GM12878 (cell line): ENCODE measurements around the gene FNDC3B. TPM values are rescaled to one million over a fixed set of nuclear protein-coding genes. Genes with fewer than 3 reads are reported as not detected.

ENCODE experiments used
- ATAC-seq: fragments of 200-7000 bp; cut with Tn5 transposase; 3 replicates; pipeline ENCODE4 v1.9.1; 2020; ENCODE audit warnings: mild to moderate bottlenecking, moderate library complexity
- BruUV-seq: library from RNA; stranded (reverse); fragments of 400-500 nt; replicated peaks from 2 replicates; lab custom pipeline; 2021; lab: Mats Ljungman, UMichigan
- CTCF ChIA-PET: fragments of 300-600 bp; sonication (Branson Sonifier 250); formaldehyde crosslinking; extraction: SDS; loops from one replicate; lab custom pipeline; 2021; ENCODE audit warnings: inconsistent platforms; lab: Yijun Ruan, JAX
- POLR2A ChIA-PET: fragments of 350-600 bp; formaldehyde crosslinking; extraction: SDS; loops from one replicate; lab custom pipeline; 2021; ENCODE audit warnings: inconsistent platforms; lab: Charles Lee
- RAD21 ChIA-PET: fragments of 300-600 bp; sonication (Branson Sonifier 250); formaldehyde crosslinking; loops from one replicate; lab custom pipeline; 2023; ENCODE audit warnings: antibody characterized with exemption; ENCODE audit not compliant: unreplicated experiment; lab: Charles Lee
- SMC1A ChIA-PET: fragments of 300-600 bp; sonication (Branson Sonifier 250); formaldehyde crosslinking; loops from one replicate; lab custom pipeline; 2023; ENCODE audit not compliant: unreplicated experiment, uncharacterized antibody; lab: Charles Lee
- DNase-seq: peaks from one replicate; pipeline ENCODE4 v3.0.0-alpha.2; 2011; ENCODE audit warnings: low read depth, low spot score
- FAIRE-seq: peaks from 3 replicates; lab custom pipeline; 2011; peaks lifted over from hg19 to GRCh38; lab: Jason Lieb, UNC
- H2AFZ ChIP-seq: 2 replicates; pipeline ENCODE4 v1.6.0; 2011; ENCODE audit warnings: low read depth, low read length, control low read depth; ENCODE audit not compliant: control insufficient read depth
- H3K27ac ChIP-seq: 2 replicates; pipeline ENCODE4 v1.5.1; 2011; ENCODE audit warnings: control low read depth; ENCODE audit not compliant: control insufficient read depth, insufficient read depth
- H3K27me3 ChIP-seq, 2 experiments: replicated peaks in 1 of 2; 2 replicates each; pipeline versions ENCODE4 v1.6.0 to v1.6.1; 2011; ENCODE audit warnings: low read length in 1 of 2; ENCODE audit not compliant: control insufficient read depth in 2 of 2, insufficient read depth in 2 of 2
- H3K36me3 ChIP-seq, 2 experiments: 2 replicates each; pipeline ENCODE4 v1.5.1; 2011; ENCODE audit warnings: low read length in 1 of 2; ENCODE audit not compliant: control insufficient read depth in 2 of 2, insufficient read depth in 2 of 2
- H3K4me1 ChIP-seq: 2 replicates; pipeline ENCODE4 v1.6.1; 2011; ENCODE audit warnings: mild to moderate bottlenecking, low read length, moderate library complexity, mixed read lengths; ENCODE audit not compliant: control insufficient read depth, insufficient read depth
- H3K4me2 ChIP-seq: 2 replicates; pipeline ENCODE4 v1.6.0; 2011; ENCODE audit warnings: control low read depth; ENCODE audit not compliant: control insufficient read depth, insufficient read depth
- H3K4me3 ChIP-seq: fragments of 200-600 bp; sonication (generic); 2 replicates; pipeline ENCODE4 v1.5.1; 2016
- H3K79me2 ChIP-seq: 2 replicates; pipeline ENCODE4 v1.6.0; 2011; ENCODE audit warnings: low read length; ENCODE audit not compliant: control insufficient read depth, insufficient read depth
- H3K9ac ChIP-seq: 2 replicates; pipeline ENCODE4 v1.8.0; 2011; ENCODE audit warnings: low read length, control low read depth, mixed read lengths; ENCODE audit not compliant: control insufficient read depth, insufficient read depth
- H3K9me3 ChIP-seq: replicated peaks from 3 replicates; pipeline ENCODE4 v1.5.1; 2011; ENCODE audit warnings: mild to moderate bottlenecking, low read length; ENCODE audit not compliant: control insufficient read depth, insufficient read depth
- H4K20me1 ChIP-seq: 2 replicates; pipeline ENCODE4 v1.6.0; 2011; ENCODE audit not compliant: control insufficient read depth, insufficient read depth
- BACH1 ChIP-seq: fragments of 450-650 bp; IDR thresholded peaks from 2 replicates; pipeline ENCODE4 v1.6.1; 2017; ENCODE audit warnings: mild to moderate bottlenecking, borderline replicate concordance
- EED ChIP-seq: sonication (generic); IDR thresholded peaks from 2 replicates; pipeline ENCODE4 v1.6.1; 2016; ENCODE audit warnings: antibody characterized with exemption, low read depth
- EZH2 ChIP-seq: IDR thresholded peaks from 2 replicates; pipeline ENCODE4 v1.6.1; 2012; ENCODE audit warnings: low read depth, mild to moderate bottlenecking, control low read depth, inconsistent platforms, low read length, borderline replicate concordance; ENCODE audit not compliant: control insufficient read depth
- IKZF1 ChIP-seq: fragments of 450-650 bp; conservative IDR thresholded peaks from 2 replicates; pipeline ENCODE4 v1.6.1; 2017; ENCODE audit warnings: antibody characterized with exemption, mild to moderate bottlenecking
- IKZF2 ChIP-seq, 2 experiments: fragments of 450-650 bp; IDR thresholded peaks; 2 replicates each; pipeline ENCODE4 v1.6.1; 2017; ENCODE audit warnings: mild to moderate bottlenecking in 2 of 2, moderate library complexity in 2 of 2
- LARP7 ChIP-seq: fragments of 450-650 bp; IDR thresholded peaks from 2 replicates; pipeline ENCODE4 v1.6.1; 2017; ENCODE audit warnings: mild to moderate bottlenecking
- MEF2B ChIP-seq: fragments of 450-650 bp; IDR thresholded peaks from 2 replicates; pipeline ENCODE4 v1.6.1; 2018; ENCODE audit warnings: mild to moderate bottlenecking, moderate library complexity; ENCODE audit not compliant: partially characterized antibody, poor library complexity, severe bottlenecking
- NR2C1 ChIP-seq: fragments of 450-650 bp; IDR thresholded peaks from 2 replicates; pipeline ENCODE4 v1.6.1; 2017; ENCODE audit warnings: antibody characterized with exemption, mild to moderate bottlenecking, moderate library complexity
- PBX3 ChIP-seq: IDR thresholded peaks from 2 replicates; pipeline ENCODE4 v1.6.1; 2011; ENCODE audit warnings: mild to moderate bottlenecking, low read depth, low read length, moderate library complexity; ENCODE audit not compliant: insufficient replicate concordance
- POLR2A ChIP-seq: IDR thresholded peaks from 2 replicates; pipeline ENCODE4 v1.6.1; 2011; ENCODE audit warnings: low read depth, mild to moderate bottlenecking, low read length
- RBBP5 ChIP-seq: fragments of 200-600 bp; sonication (generic); conservative IDR thresholded peaks from 2 replicates; pipeline ENCODE4 v1.6.1; 2016
- SRF ChIP-seq, 2 experiments: IDR thresholded peaks; 2 replicates each; pipeline ENCODE4 v1.6.1; 2011; ENCODE audit warnings: low read depth in 2 of 2, low read length in 2 of 2, mild to moderate bottlenecking in 1 of 2, moderate library complexity in 1 of 2
- TCF12 ChIP-seq: IDR thresholded peaks from 2 replicates; pipeline ENCODE4 v1.6.1; 2011; ENCODE audit warnings: low read depth, mild to moderate bottlenecking, low read length
- USF2 ChIP-seq: IDR thresholded peaks from 2 replicates; pipeline ENCODE4 v1.6.1; 2011; ENCODE audit warnings: low read depth, low read length, improper control_type of control experiment, borderline replicate concordance
- WGBS: methylation state at CpG from one replicate; pipeline ENCODE4 v1.1.6; 2016; ENCODE audit warnings: low lambda C conversion rate; ENCODE audit not compliant: insufficient replicate concordance, insufficient coverage; ENCODE audit errors: missing lambda C conversion rate; 5-methylcytosine and 5-hydroxymethylcytosine counted together
- in situ Hi-C: fragments of 300-500 bp; cut with MboI; formaldehyde crosslinking; loops from 9 replicates; pipeline ENCODE4 v1.14.3; 2018; ENCODE audit warnings: mixed read lengths
- intact Hi-C: fragments of 100-400 bp; cut with micrococcal nuclease; formaldehyde crosslinking; loops from one replicate; pipeline ENCODE4 v1.14.2; 2022; ENCODE audit not compliant: unreplicated experiment
- polyA plus RNA-seq, 11 experiments: library from polyadenylated mRNA; depleted of rRNA in 4 of 11; unstranded in 6 of 11; stranded (reverse) in 5 of 11; fragments of >200 nt; fragmentation: Nextera tagmentation in 4 of 11; fragmentation: Illumina TruSeq in 1 of 11; extraction: Ambion mirVana in 4 of 11; extraction: Trizol in 1 of 11; gene quantifications; 1 replicate in 1 of 11; 2 replicates in 10 of 11; pipeline versions ENCODE4 v1.2.1 to v1.2.3, GENCODE V29; 2011 to 2016; ENCODE audit warnings: inconsistent platforms in 2 of 11, missing spikeins in 2 of 11, low read depth in 1 of 11
- total RNA-seq, 4 experiments: library from RNA; depleted of rRNA in 3 of 4; stranded (reverse); fragments of >200 nt in 3 of 4; fragmentation: Illumina TruSeq in 1 of 4; extraction: Trizol in 1 of 4; gene quantifications; 2 replicates each; pipeline versions ENCODE4 v1.2.1 to v1.2.3, GENCODE V29; 2013 to 2021
- TF ChIP-seq, protein P1 (sequence below): fragments of 450-650 bp; IDR thresholded peaks from 2 replicates; pipeline ENCODE4 v1.6.1; 2017; ENCODE audit warnings: mild to moderate bottlenecking, moderate library complexity
- TF ChIP-seq, protein P2 (sequence below): IDR thresholded peaks from 2 replicates; pipeline ENCODE4 v1.6.1; 2012; ENCODE audit warnings: low read length, inconsistent platforms

Gene FNDC3B
- total and polyA plus RNA-seq, 10 of the 15 experiments (the other 5 are each of a cell fraction or from before 2014, with no cell fraction given) = 7.9 to 35.0 (median 18.5) TPM

- WGBS = 37% methylated on average over 6 of the region's 6 CpGs
- Histone ChIP-seq H4K20me1 (no peaks in the 10 kb centered on the region), H3K27ac (peak overlapping the region; percentile 9), H3K27me3 (no peaks in the 10 kb centered on the region), H3K4me3 (no peak overlapping the region), H2AFZ (no peak overlapping the region), H3K36me3 (peaks cover 1 to 8% of the 10 kb centered on the region in 2 experiments; a peak in 3 of 4 replicates), H3K79me2 (peaks cover 45% of the 10 kb centered on the region), H3K4me2 (peak overlapping the region; percentile 9), H3K9ac (no peak overlapping the region), H3K9me3 (peaks cover 2% of the 10 kb centered on the region; the same call in 2 of the 3 replicates), H3K4me1 (peaks cover 41% of the 10 kb centered on the region)
- in situ Hi-C loops = no loop called here
- intact Hi-C loops = loop anchor here (5.0 kb wide), 2 partner anchors 40 to 135 kb away; no protein-coding TSS in a partner anchor
- no peak for FAIRE-seq
- ChIA-PET CTCF (interaction anchor here (0.9 to 2.0 kb wide), 8 partner anchors 9 to 385 kb away, joined by 3 to 6 read pairs (median 4); no protein-coding TSS in a partner anchor), POLR2A (interaction anchor here (0.6 to 1.5 kb wide), 5 partner anchors 25 to 50 kb away, joined by 3 to 7 read pairs (median 3); no protein-coding TSS in a partner anchor), SMC1A (interaction anchor here (0.5 to 23.2 kb wide), 17 partner anchors 8 to 344 kb away, joined by 3 to 441 read pairs (median 5); no protein-coding TSS in a partner anchor), RAD21 (interaction anchor here (0.7 to 8.9 kb wide), 14 partner anchors 13 to 140 kb away, joined by 3 to 124 read pairs (median 4); no protein-coding TSS in a partner anchor)
- peak; percentile 50 for ATAC-seq
- DNase-seq = no peak
- no TSS peak for BruUV-seq
- no peak for TF ChIP-seq POLR2A
- TF ChIP-seq RBBP5 = no peak
- no peak for TF ChIP-seq EZH2
- TF ChIP-seq TCF12 = no peak
- TF ChIP-seq USF2 = no peak
- peak; percentile 74 for TF ChIP-seq EED
- TF ChIP-seq NR2C1 = no peak
- 0 out of 2 replicates have a peak, but pooled peaks have one; percentile 32 for TF ChIP-seq LARP7
- TF ChIP-seq, protein P1, sequence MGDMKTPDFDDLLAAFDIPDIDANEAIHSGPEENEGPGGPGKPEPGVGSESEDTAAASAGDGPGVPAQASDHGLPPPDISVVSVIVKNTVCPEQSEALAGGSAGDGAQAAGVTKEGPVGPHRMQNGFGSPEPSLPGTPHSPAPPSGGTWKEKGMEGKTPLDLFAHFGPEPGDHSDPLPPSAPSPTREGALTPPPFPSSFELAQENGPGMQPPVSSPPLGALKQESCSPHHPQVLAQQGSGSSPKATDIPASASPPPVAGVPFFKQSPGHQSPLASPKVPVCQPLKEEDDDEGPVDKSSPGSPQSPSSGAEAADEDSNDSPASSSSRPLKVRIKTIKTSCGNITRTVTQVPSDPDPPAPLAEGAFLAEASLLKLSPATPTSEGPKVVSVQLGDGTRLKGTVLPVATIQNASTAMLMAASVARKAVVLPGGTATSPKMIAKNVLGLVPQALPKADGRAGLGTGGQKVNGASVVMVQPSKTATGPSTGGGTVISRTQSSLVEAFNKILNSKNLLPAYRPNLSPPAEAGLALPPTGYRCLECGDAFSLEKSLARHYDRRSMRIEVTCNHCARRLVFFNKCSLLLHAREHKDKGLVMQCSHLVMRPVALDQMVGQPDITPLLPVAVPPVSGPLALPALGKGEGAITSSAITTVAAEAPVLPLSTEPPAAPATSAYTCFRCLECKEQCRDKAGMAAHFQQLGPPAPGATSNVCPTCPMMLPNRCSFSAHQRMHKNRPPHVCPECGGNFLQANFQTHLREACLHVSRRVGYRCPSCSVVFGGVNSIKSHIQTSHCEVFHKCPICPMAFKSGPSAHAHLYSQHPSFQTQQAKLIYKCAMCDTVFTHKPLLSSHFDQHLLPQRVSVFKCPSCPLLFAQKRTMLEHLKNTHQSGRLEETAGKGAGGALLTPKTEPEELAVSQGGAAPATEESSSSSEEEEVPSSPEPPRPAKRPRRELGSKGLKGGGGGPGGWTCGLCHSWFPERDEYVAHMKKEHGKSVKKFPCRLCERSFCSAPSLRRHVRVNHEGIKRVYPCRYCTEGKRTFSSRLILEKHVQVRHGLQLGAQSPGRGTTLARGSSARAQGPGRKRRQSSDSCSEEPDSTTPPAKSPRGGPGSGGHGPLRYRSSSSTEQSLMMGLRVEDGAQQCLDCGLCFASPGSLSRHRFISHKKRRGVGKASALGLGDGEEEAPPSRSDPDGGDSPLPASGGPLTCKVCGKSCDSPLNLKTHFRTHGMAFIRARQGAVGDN = no peak
- peak; percentile 54 for TF ChIP-seq IKZF1
- no peak for TF ChIP-seq BACH1
- TF ChIP-seq MEF2B = peak; percentile 25
- TF ChIP-seq SRF (IDR thresholded peaks at IDR 0.05; ENCODE audit: low read depth in 2 of 2, low read length in 2 of 2) = no peak
- TF ChIP-seq PBX3 = no peak
- 0 out of 4 replicates have a peak, but pooled peaks have one; percentile 30 to 34 for TF ChIP-seq IKZF2 (IDR thresholded peaks at IDR 0.05)
- TF ChIP-seq, protein P2, sequence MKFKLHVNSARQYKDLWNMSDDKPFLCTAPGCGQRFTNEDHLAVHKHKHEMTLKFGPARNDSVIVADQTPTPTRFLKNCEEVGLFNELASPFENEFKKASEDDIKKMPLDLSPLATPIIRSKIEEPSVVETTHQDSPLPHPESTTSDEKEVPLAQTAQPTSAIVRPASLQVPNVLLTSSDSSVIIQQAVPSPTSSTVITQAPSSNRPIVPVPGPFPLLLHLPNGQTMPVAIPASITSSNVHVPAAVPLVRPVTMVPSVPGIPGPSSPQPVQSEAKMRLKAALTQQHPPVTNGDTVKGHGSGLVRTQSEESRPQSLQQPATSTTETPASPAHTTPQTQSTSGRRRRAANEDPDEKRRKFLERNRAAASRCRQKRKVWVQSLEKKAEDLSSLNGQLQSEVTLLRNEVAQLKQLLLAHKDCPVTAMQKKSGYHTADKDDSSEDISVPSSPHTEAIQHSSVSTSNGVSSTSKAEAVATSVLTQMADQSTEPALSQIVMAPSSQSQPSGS = no peak
Measured at GRCh38 chr3:172181932-172182586, 142.7 kb downstream of the FNDC3B start.
